ENCODE measurements around the gene IL15RA.

DNA sequence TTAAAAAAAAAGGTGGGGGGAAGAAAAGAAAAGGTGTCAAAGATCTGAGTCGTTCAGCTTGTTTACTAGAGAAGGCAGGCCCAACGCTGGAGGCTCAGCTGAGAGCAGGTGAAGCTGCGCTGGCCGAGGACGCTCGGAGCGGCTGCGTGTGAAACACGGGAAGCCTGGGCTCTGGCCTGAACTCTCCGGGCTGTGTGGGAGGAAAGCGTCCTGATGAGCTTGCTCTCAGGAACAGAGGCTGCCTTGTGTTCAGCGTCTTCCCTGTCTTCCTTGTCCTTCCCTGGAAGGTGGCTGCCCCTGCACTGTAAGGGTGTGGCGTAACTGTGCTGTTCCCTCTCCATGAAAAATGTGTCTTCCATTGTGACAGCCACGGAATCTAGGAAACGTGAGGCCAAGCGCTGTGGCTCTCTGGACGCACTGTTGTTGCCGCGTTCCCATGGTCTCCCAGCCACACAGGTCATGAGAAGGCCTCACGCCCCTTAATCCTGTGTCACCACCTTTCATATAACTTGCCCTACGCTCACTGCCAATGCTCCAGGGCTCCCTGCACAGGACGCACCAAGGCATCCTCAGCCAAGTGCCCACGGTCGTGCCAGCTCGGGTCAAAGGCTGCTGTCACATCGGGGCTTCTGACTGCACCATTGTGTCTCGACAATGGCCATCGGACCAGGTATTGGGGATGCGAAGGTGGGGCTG, 15.8 kb downstream of the IL15RA start:
- TF ChIP-seq EZH2phosphoT487 (conservative IDR thresholded peaks at IDR 0.05; ENCODE audit: low read length): no peak
- TF ChIP-seq, protein P1, sequence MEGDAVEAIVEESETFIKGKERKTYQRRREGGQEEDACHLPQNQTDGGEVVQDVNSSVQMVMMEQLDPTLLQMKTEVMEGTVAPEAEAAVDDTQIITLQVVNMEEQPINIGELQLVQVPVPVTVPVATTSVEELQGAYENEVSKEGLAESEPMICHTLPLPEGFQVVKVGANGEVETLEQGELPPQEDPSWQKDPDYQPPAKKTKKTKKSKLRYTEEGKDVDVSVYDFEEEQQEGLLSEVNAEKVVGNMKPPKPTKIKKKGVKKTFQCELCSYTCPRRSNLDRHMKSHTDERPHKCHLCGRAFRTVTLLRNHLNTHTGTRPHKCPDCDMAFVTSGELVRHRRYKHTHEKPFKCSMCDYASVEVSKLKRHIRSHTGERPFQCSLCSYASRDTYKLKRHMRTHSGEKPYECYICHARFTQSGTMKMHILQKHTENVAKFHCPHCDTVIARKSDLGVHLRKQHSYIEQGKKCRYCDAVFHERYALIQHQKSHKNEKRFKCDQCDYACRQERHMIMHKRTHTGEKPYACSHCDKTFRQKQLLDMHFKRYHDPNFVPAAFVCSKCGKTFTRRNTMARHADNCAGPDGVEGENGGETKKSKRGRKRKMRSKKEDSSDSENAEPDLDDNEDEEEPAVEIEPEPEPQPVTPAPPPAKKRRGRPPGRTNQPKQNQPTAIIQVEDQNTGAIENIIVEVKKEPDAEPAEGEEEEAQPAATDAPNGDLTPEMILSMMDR (IDR thresholded peaks at IDR 0.05; ENCODE audit: insufficient read depth, low read length, poor library complexity, severe bottlenecking): no peak
